Epithelial cell of proximal tubule (primary cell): ENCODE results near the gene UBAP1. TPM values are rescaled to one million over a fixed set of nuclear protein-coding genes. Genes with fewer than 3 reads are reported as not detected.

Experiments used
- DNase-seq: peaks from one replicate; pipeline ENCODE4 v3.0.0-alpha.2; 2011; ENCODE audit warnings: low read depth
- H3K4me3 ChIP-seq: 2 replicates; pipeline ENCODE4 v1.5.1; 2011; ENCODE audit warnings: low read depth, mild to moderate bottlenecking, low read length
- total RNA-seq: library from RNA; depleted of rRNA; stranded (reverse); fragments of >200 nt; gene quantifications from 2 replicates; pipeline ENCODE4 v1.2.3, GENCODE V29; 2015
- TF ChIP-seq, protein P1 (sequence below): conservative IDR thresholded peaks from 2 replicates; pipeline ENCODE4 v1.5.1; 2012; ENCODE audit warnings: low read depth, mild to moderate bottlenecking, low read length

Gene UBAP1
- total RNA-seq, 1 donor from 2014 or later: 37.4 TPM

DNA sequence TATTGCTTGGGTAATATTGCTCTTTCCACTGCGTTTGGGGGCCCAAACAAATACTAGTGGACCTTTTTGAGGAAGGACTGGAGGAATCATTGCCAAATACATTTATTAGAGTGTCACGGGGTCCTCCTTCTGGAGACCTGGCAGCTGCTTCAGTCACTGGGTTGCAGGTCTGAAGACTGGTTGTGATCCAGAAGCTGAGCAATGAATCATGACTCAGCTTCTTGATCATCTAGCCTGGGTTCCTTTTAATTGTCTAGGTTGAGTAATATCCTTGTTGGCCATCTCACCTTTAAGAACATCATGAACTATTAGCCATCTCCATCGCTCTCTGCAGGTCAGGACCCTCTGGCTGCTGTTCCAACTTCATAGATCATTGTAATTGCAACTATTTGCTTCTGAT is 15.4 kb upstream of the UBAP1 start:
- TF ChIP-seq, protein P1, sequence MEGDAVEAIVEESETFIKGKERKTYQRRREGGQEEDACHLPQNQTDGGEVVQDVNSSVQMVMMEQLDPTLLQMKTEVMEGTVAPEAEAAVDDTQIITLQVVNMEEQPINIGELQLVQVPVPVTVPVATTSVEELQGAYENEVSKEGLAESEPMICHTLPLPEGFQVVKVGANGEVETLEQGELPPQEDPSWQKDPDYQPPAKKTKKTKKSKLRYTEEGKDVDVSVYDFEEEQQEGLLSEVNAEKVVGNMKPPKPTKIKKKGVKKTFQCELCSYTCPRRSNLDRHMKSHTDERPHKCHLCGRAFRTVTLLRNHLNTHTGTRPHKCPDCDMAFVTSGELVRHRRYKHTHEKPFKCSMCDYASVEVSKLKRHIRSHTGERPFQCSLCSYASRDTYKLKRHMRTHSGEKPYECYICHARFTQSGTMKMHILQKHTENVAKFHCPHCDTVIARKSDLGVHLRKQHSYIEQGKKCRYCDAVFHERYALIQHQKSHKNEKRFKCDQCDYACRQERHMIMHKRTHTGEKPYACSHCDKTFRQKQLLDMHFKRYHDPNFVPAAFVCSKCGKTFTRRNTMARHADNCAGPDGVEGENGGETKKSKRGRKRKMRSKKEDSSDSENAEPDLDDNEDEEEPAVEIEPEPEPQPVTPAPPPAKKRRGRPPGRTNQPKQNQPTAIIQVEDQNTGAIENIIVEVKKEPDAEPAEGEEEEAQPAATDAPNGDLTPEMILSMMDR: no peak
- no peak overlapping the region for H3K4me3 ChIP-seq
- DNase-seq: no peak

DNA sequence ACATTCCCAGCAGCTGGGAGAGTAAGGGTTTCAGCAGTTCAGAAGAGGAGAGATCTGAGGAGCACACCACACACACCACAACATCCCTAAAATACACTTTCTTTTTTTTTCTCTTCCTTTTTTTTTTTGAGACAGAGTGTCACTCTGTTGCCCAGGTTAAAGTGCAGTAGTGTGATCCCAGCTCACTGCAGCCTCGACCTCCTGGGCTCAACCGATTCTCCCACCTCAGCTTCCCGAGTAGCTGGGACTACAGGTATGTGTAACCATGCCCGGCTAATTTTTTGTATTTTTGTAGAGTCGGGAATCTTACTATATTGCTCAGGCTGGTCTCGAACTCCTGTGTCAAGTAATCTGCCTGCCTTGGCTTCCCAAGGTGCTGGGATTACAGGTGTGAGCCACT is 9.7 kb upstream of the UBAP1 start:
- no peak for DNase-seq
- TF ChIP-seq, protein P1: no peak

GRCh38 chr9:34170237-34170991 is 8.4 kb upstream of the UBAP1 start:
- TF ChIP-seq, protein P1: no peak
- no peak for DNase-seq
- no peak overlapping the region for H3K4me3 ChIP-seq

More for the DNA sequence above, 9.7 kb upstream of the UBAP1 start:
- no peak overlapping the region for H3K4me3 ChIP-seq

GRCh38 chr9:34171753-34172535 is 6.9 kb upstream of the UBAP1 start:
- TF ChIP-seq, protein P1: no peak
- DNase-seq: no peak
- H3K4me3 ChIP-seq: no peak overlapping the region

GRCh38 chr9:34176089-34176488 is 2.8 kb upstream of the UBAP1 start:
- TF ChIP-seq, protein P1: no peak
- no peak overlapping the region for H3K4me3 ChIP-seq
- DNase-seq: no peak

GRCh38 chr9:34177593-34178435 is 1.0 kb upstream of the UBAP1 start:
- H3K4me3 ChIP-seq: peak overlapping the region; percentile 82
- DNase-seq: no peak
- TF ChIP-seq, protein P1: no peak
